ENCODE results near the gene CARNS1. TPM values are rescaled to one million over a fixed set of nuclear protein-coding genes. Genes with fewer than 3 reads are reported as not detected.

Gene CARNS1
- total and polyA plus RNA-seq, 9 of the 15 experiments (the other 6 are each of a cell fraction or from before 2014, with no cell fraction given), result 0.01 to 0.18 (median 0.06) TPM; not detected in 3

- TF ChIP-seq ZNF592 (IDR thresholded peaks at IDR 0.05) (no peak), MXI1 (IDR thresholded peaks at IDR 0.05; ENCODE audit: low read depth, low read length) (peak; percentile 56; the same call in 1 of the 2 replicates), SMC3 (conservative IDR thresholded peaks at IDR 0.05; ENCODE audit: insufficient read depth, low read depth, low read length) (no peak), HLTF (IDR thresholded peaks at IDR 0.05) (no peak), PCBP1 (IDR thresholded peaks at IDR 0.05; ENCODE audit: low read depth, low read length, poor library complexity, severe bottlenecking) (no peak), RAD21 (CRISPR knock-in tag; conservative IDR thresholded peaks at IDR 0.05 in 1 of 2, IDR thresholded peaks at IDR 0.05 in 1 of 2) (no peak), TBL1XR1 (IDR thresholded peaks at IDR 0.05; ENCODE audit: low read length in 2 of 2) (peak in 1 of 2 experiments; percentile 100; a peak in 2 of 4 replicates), EP300 (IDR thresholded peaks at IDR 0.05; ENCODE audit: low read length) (no peak), REST (IDR thresholded peaks at IDR 0.05; ENCODE audit: borderline replicate concordance) (no peak), REST (CRISPR knock-in tag; IDR thresholded peaks at IDR 0.05; ENCODE audit: low read depth) (no peak), CHD2 (IDR thresholded peaks at IDR 0.05; ENCODE audit: low read depth, low read length) (no peak), BRF1 (IDR thresholded peaks at IDR 0.05; ENCODE audit: borderline replicate concordance, extremely low read depth, insufficient read length) (no peak)
Measured at GRCh38 chr11:67428052-67429001, 12.8 kb downstream of the CARNS1 start, which contains the start of gene RPS6KB2 (continued).

Data from K562 (cell line).